Neural cell (in vitro differentiated cells): ENCODE data around the gene CKM. TPM values are rescaled to one million over a fixed set of nuclear protein-coding genes. Genes with fewer than 3 reads are reported as not detected.
"Not testable (repeated sequence)": the region's sequence is repeated elsewhere in the genome, so short reads cannot be mapped to it uniquely, and the experiment has no call there.

Experiments
- H2AFZ ChIP-seq: fragments of 200-600, 300-800 bp; sonication (generic), shearing (Covaris generic); 2 replicates; pipeline ENCODE4 v1.6.0; 2014; ENCODE audit warnings: low read depth, mild to moderate bottlenecking, antibody characterized with exemption, low read length, moderate library complexity
- H3F3A ChIP-seq: fragments of 200-600 bp; shearing (Covaris generic); 2 replicates; pipeline ENCODE4 v1.6.1; 2016; ENCODE audit warnings: mild to moderate bottlenecking, moderate library complexity, mixed read lengths, antibody characterized with exemption, low read length; ENCODE audit not compliant: insufficient read depth, poor library complexity, severe bottlenecking
- H3K27ac ChIP-seq: fragments of 200-600, 300-800 bp; sonication (generic), shearing (Covaris generic); 2 replicates; pipeline ENCODE4 v1.5.1; 2014; ENCODE audit warnings: mild to moderate bottlenecking, low read length, moderate library complexity
- H3K27me3 ChIP-seq: fragments of 300-800, 200-600 bp; sonication (generic), shearing (Covaris generic); 2 replicates; pipeline ENCODE4 v1.6.0; 2014; ENCODE audit warnings: mild to moderate bottlenecking, low read depth, low read length, moderate library complexity; ENCODE audit not compliant: insufficient read depth
- H3K36me3 ChIP-seq: fragments of 300-800, 200-600 bp; sonication (generic), shearing (Covaris generic); 2 replicates; pipeline ENCODE4 v1.5.1; 2014; ENCODE audit warnings: mild to moderate bottlenecking, antibody characterized with exemption, low read length, moderate library complexity; ENCODE audit not compliant: insufficient read depth
- H3K4me2 ChIP-seq: fragments of 300-800, 200-600 bp; sonication (generic), shearing (Covaris generic); 2 replicates; pipeline ENCODE4 v1.6.0; 2014; ENCODE audit warnings: mild to moderate bottlenecking, low read length
- H3K4me3 ChIP-seq: fragments of 300-800, 200-600 bp; sonication (generic), shearing (Covaris generic); 2 replicates; pipeline ENCODE4 v1.5.1; 2014; ENCODE audit warnings: mild to moderate bottlenecking, low read length, moderate library complexity
- H3K79me2 ChIP-seq: fragments of 200-600 bp; shearing (Covaris generic); replicated peaks from 2 replicates; pipeline ENCODE4 v1.6.0; 2014; ENCODE audit warnings: mild to moderate bottlenecking, low read length, moderate library complexity; ENCODE audit not compliant: insufficient read depth
- H3K9ac ChIP-seq: fragments of 300-800, 200-600 bp; sonication (generic), shearing (Covaris generic); 2 replicates; pipeline ENCODE4 v1.6.1; 2016; ENCODE audit warnings: mild to moderate bottlenecking, low read length, mixed read lengths
- H3K9me2 ChIP-seq: fragments of 200-600 bp; shearing (Covaris generic); 2 replicates; pipeline ENCODE4 v1.6.1; 2016; ENCODE audit warnings: mild to moderate bottlenecking, low read length, mixed read lengths; ENCODE audit not compliant: insufficient read depth
- H3K9me3 ChIP-seq: fragments of 200-600, 300-800 bp; sonication (generic), shearing (Covaris generic); 2 replicates; pipeline ENCODE4 v1.6.1; 2016; ENCODE audit warnings: mild to moderate bottlenecking, mixed run types, low read length, moderate library complexity, mixed read lengths
- H4K20me1 ChIP-seq: fragments of 200-600 bp; shearing (Covaris generic); 2 replicates; pipeline ENCODE4 v1.6.1; 2016; ENCODE audit warnings: mild to moderate bottlenecking, mixed run types; ENCODE audit not compliant: insufficient read depth
- EP300 ChIP-seq: fragments of 450-650 bp; conservative IDR thresholded peaks from 2 replicates; pipeline ENCODE4 v1.6.1; 2014; ENCODE audit warnings: antibody characterized with exemption, mild to moderate bottlenecking, moderate library complexity; ENCODE audit not compliant: poor library complexity, severe bottlenecking
- EZH2 ChIP-seq: fragments of 200-600, 300-800 bp; shearing (Covaris generic), sonication (generic); IDR thresholded peaks from 2 replicates; pipeline ENCODE4 v1.6.1; 2014; ENCODE audit warnings: antibody characterized with exemption, low read length, borderline replicate concordance, mild to moderate bottlenecking; ENCODE audit not compliant: insufficient read depth, poor library complexity, severe bottlenecking
- MXI1 ChIP-seq: fragments of 450-650 bp; conservative IDR thresholded peaks from 2 replicates; pipeline ENCODE4 v1.6.1; 2014; ENCODE audit warnings: antibody characterized with exemption, mild to moderate bottlenecking; ENCODE audit not compliant: poor library complexity, severe bottlenecking
- POLR2AphosphoS5 ChIP-seq: IDR thresholded peaks from 2 replicates; pipeline ENCODE4 v1.6.1; 2012
- RAD21 ChIP-seq: fragments of 450-650 bp; conservative IDR thresholded peaks from 2 replicates; pipeline ENCODE4 v1.6.1; 2014; ENCODE audit warnings: antibody characterized with exemption, mild to moderate bottlenecking, moderate library complexity
- SMC3 ChIP-seq: fragments of 450-650 bp; conservative IDR thresholded peaks from 2 replicates; pipeline ENCODE4 v1.6.1; 2014; ENCODE audit warnings: antibody characterized with exemption, mild to moderate bottlenecking, moderate library complexity; ENCODE audit not compliant: poor library complexity
- TAF1 ChIP-seq: IDR thresholded peaks from 2 replicates; pipeline ENCODE4 v1.6.1; 2012; ENCODE audit warnings: low read depth
- polyA plus RNA-seq: library from polyadenylated mRNA; depleted of rRNA; stranded (reverse); fragments of >200 nt; gene quantifications from 2 replicates; pipeline ENCODE4 v1.2.3, GENCODE V29; 2014
- TF ChIP-seq, protein P1 (sequence below): fragments of 450-650 bp; IDR thresholded peaks from 2 replicates; pipeline ENCODE4 v1.5.1; 2014; ENCODE audit warnings: antibody characterized with exemption, mild to moderate bottlenecking, moderate library complexity; ENCODE audit not compliant: poor library complexity, severe bottlenecking
- TF ChIP-seq, protein P2 (sequence below): IDR thresholded peaks from 2 replicates; pipeline ENCODE4 v1.6.1; 2012; ENCODE audit warnings: borderline replicate concordance

CKM gene
- polyA plus RNA-seq, 1 donor from 2014 or later: 0.14 TPM

DNA sequence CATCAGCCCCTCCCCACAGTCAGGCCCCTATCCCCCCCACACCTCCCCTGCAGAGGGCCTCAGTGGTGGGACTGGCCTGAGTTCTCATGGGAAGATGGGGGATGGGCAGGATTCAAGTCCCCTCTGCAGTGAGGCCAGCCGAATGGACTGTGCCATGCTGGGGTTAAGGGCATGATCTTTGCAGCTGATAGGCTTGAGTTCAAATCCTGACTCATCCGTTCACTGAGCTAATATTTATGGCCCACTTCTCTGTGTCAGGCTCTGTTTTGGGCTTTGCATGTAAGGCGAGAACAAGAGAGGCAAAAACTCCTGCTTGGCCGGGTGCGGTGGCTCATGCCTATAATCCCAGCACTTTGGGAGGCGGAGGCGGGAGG lies 51.0 kb downstream of the CKM start:
- Histone ChIP-seq H2AFZ (no peak overlapping the region), H3K36me3 (no peaks in the 10 kb centered on the region)

DNA sequence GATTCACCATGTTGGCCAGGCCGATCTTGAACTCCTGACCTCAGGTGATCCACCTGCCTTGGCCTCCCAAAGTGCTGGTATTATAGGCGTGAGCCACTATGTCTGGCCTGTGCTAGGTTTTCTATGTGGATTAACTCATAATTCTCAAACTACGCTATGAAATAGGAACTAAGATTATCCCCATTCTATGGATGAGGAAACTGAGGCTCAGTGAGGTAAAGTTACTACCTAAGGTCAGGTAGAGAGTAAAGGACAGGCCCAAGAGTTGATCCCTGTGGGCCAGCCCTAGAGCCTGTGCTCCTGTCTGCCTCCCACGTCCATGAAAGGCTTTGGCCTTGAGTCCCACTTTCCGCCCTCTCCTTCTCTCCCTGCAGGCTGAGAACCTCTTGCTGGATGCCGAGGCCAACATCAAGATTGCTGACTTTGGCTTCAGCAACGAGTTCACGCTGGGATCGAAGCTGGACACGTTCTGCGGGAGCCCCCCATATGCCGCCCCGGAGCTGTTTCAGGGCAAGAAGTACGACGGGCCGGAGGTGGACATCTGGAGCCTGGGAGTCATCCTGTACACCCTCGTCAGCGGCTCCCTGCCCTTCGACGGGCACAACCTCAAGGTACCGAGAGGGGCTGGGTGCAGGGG lies 51.5 kb downstream of the CKM start:
- Histone ChIP-seq H3K9me3 (no peaks in the 10 kb centered on the region), H3K9ac (no peak overlapping the region), H3K79me2 (no peaks in the 10 kb centered on the region), H3K27me3 (no peaks in the 10 kb centered on the region), H3K27ac (no peak overlapping the region), H4K20me1 (no peaks in the 10 kb centered on the region), H3K36me3 (no peaks in the 10 kb centered on the region), H3K4me2 (no peak overlapping the region), H3K4me3 (no peak overlapping the region), H2AFZ (no peak overlapping the region), H3F3A (no peaks in the 10 kb centered on the region), H3K9me2 (no peaks in the 10 kb centered on the region)
- TF ChIP-seq EP300 (no peak), SMC3 (no peak), RAD21 (no peak), EZH2 (no peak), POLR2AphosphoS5 (no peak), MXI1 (no peak), TAF1 (no peak)
- TF ChIP-seq, protein P1, sequence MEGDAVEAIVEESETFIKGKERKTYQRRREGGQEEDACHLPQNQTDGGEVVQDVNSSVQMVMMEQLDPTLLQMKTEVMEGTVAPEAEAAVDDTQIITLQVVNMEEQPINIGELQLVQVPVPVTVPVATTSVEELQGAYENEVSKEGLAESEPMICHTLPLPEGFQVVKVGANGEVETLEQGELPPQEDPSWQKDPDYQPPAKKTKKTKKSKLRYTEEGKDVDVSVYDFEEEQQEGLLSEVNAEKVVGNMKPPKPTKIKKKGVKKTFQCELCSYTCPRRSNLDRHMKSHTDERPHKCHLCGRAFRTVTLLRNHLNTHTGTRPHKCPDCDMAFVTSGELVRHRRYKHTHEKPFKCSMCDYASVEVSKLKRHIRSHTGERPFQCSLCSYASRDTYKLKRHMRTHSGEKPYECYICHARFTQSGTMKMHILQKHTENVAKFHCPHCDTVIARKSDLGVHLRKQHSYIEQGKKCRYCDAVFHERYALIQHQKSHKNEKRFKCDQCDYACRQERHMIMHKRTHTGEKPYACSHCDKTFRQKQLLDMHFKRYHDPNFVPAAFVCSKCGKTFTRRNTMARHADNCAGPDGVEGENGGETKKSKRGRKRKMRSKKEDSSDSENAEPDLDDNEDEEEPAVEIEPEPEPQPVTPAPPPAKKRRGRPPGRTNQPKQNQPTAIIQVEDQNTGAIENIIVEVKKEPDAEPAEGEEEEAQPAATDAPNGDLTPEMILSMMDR: no peak
- TF ChIP-seq, protein P2, sequence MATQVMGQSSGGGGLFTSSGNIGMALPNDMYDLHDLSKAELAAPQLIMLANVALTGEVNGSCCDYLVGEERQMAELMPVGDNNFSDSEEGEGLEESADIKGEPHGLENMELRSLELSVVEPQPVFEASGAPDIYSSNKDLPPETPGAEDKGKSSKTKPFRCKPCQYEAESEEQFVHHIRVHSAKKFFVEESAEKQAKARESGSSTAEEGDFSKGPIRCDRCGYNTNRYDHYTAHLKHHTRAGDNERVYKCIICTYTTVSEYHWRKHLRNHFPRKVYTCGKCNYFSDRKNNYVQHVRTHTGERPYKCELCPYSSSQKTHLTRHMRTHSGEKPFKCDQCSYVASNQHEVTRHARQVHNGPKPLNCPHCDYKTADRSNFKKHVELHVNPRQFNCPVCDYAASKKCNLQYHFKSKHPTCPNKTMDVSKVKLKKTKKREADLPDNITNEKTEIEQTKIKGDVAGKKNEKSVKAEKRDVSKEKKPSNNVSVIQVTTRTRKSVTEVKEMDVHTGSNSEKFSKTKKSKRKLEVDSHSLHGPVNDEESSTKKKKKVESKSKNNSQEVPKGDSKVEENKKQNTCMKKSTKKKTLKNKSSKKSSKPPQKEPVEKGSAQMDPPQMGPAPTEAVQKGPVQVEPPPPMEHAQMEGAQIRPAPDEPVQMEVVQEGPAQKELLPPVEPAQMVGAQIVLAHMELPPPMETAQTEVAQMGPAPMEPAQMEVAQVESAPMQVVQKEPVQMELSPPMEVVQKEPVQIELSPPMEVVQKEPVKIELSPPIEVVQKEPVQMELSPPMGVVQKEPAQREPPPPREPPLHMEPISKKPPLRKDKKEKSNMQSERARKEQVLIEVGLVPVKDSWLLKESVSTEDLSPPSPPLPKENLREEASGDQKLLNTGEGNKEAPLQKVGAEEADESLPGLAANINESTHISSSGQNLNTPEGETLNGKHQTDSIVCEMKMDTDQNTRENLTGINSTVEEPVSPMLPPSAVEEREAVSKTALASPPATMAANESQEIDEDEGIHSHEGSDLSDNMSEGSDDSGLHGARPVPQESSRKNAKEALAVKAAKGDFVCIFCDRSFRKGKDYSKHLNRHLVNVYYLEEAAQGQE: no peak

More for the DNA sequence above, 51.0 kb downstream of the CKM start:
- Histone ChIP-seq H3K27me3 (no peaks in the 10 kb centered on the region), H3F3A (no peaks in the 10 kb centered on the region), H4K20me1 (no peaks in the 10 kb centered on the region), H3K4me2 (no peak overlapping the region), H3K4me3 (no peak overlapping the region), H3K9ac (no peak overlapping the region), H3K27ac (no peak overlapping the region), H3K9me3 (no peaks in the 10 kb centered on the region), H3K79me2 (no peaks in the 10 kb centered on the region), H3K9me2 (no peaks in the 10 kb centered on the region)
- TF ChIP-seq EP300 (no peak), MXI1 (no peak), SMC3 (no peak), EZH2 (no peak), TAF1 (no peak), RAD21 (no peak), POLR2AphosphoS5 (no peak)
- TF ChIP-seq, protein P1: no peak
- TF ChIP-seq, protein P2: no peak

DNA sequence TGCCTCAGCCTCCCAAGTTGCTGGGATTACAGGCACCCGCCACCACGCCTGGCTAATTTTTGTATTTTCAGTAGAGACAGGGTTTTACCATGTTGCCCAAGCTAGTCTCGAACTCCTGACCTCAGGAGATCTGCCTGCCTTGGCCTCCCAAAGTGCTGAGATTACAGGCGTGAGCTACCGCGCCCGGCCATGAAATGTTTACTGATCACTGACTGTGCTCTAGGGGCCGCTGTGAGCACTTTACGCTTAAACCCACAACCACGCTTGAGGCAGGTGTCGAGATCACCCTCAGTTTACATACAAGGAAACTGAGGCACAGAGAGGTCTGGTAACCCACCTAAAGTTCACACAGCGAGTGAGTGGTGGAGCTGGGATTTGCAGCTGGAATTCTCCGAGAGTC lies 52.7 kb downstream of the CKM start:
- H4K20me1 ChIP-seq, H3K9me3 ChIP-seq, H3K27ac ChIP-seq, H3K36me3 ChIP-seq, H3K79me2 ChIP-seq, H2AFZ ChIP-seq, H3K4me3 ChIP-seq, H3K27me3 ChIP-seq, H3K9ac ChIP-seq, H3F3A ChIP-seq, H3K9me2 ChIP-seq, H3K4me2 ChIP-seq: not testable (repeated sequence)
